Esophagus muscularis mucosa (tissue), 4 donors: ENCODE results near the gene DDX41.

Source experiments
- EP300 ChIP-seq: sonication (generic); formaldehyde crosslinking; IDR thresholded peaks from one replicate; pipeline ENCODE4 v1.6.1; 2017; ENCODE audit warnings: antibody characterized with exemption
- POLR2AphosphoS5 ChIP-seq, 2 donors: sonication (generic); formaldehyde crosslinking; IDR thresholded peaks; one replicate each; pipeline ENCODE4 v1.6.1; 2017; ENCODE audit warnings: antibody characterized with exemption in 2 of 2
- TF ChIP-seq, protein P1 (sequence below), 3 experiments: fragments of 200-600 bp in 2 of 3; fragments of 450-650 bp in 1 of 3; sonication (generic) in 2 of 3; IDR thresholded peaks; one replicate each; pipeline ENCODE4 v1.5.1; 2017 to 2019; ENCODE audit warnings: antibody characterized with exemption in 3 of 3, mild to moderate bottlenecking in 2 of 3, moderate library complexity in 1 of 3

DNA sequence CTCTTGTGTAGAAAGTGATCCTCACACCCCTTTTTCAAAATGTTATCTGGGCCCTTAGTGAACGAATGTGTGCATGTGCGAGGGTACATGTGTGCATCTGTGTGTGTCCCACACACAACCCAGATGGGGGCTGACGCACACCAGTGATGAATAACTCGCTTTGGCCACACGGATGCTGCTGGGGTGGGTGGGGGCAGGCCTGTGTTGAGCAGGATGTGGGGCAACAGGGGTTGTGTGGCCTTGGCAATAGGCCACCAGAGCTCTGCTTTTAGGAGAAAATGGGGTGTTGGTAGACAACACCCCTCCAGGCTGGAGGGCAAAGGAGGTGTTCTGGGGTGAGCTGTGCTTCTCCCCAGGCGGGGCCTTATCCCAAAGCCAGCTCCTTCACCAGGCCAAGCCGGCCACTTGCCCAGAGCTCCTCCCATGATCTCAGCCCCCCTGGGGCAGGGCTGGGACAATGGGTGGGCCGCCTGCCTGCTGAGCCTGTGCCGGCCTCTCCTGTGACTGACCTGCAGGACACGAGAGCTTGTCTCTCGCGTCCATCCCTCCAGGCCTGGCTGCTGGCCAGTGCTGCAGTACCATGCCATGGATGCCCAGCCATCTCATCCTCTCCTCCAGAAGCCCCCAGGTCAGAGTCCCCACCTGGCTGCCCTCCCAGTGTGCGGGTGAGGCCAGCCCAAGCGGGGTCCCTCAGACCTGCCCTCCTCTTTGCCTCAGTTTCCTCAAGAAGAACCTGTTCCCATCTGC is 45.0 kb downstream of the DDX41 start:
- TF ChIP-seq EP300 (no peak), POLR2AphosphoS5 (IDR thresholded peaks at IDR 0.05) (peak; percentile 40 to 57)
- TF ChIP-seq, protein P1, sequence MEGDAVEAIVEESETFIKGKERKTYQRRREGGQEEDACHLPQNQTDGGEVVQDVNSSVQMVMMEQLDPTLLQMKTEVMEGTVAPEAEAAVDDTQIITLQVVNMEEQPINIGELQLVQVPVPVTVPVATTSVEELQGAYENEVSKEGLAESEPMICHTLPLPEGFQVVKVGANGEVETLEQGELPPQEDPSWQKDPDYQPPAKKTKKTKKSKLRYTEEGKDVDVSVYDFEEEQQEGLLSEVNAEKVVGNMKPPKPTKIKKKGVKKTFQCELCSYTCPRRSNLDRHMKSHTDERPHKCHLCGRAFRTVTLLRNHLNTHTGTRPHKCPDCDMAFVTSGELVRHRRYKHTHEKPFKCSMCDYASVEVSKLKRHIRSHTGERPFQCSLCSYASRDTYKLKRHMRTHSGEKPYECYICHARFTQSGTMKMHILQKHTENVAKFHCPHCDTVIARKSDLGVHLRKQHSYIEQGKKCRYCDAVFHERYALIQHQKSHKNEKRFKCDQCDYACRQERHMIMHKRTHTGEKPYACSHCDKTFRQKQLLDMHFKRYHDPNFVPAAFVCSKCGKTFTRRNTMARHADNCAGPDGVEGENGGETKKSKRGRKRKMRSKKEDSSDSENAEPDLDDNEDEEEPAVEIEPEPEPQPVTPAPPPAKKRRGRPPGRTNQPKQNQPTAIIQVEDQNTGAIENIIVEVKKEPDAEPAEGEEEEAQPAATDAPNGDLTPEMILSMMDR (IDR thresholded peaks at IDR 0.05), result no peak
